Esophagus muscularis mucosa (tissue), 4 donors: ENCODE data around the gene CAMSAP2. TPM values are rescaled to one million over a fixed set of nuclear protein-coding genes. Genes with fewer than 3 reads are reported as not detected.
A peak's percentile ranks its signal among the peaks of the same experiment; 100 is the strongest.

Source experiments
- DNase-seq: peaks from one replicate; pipeline ENCODE4 v3.0.0-alpha.2; 2017; ENCODE audit errors: extremely low spot score
- H3K27ac ChIP-seq, 4 donors: fragments of 200-600 bp; sonication (generic); replicated peaks in 1 of 4; 1 replicate in 3 of 4; 2 replicates in 1 of 4; pipeline ENCODE4 v1.5.1; 2016 to 2019; ENCODE audit warnings: mild to moderate bottlenecking in 1 of 4
- H3K27me3 ChIP-seq, 4 donors: fragments of 200-600 bp; sonication (generic); one replicate each; pipeline versions ENCODE4 v1.5.1 to v1.6.0; 2016 to 2019
- H3K36me3 ChIP-seq, 4 donors: fragments of 200-600 bp; sonication (generic); one replicate each; pipeline ENCODE4 v1.5.1; 2016 to 2019
- H3K4me1 ChIP-seq, 4 donors: fragments of 200-600 bp; sonication (generic); one replicate each; pipeline ENCODE4 v1.5.1; 2016 to 2019
- H3K4me3 ChIP-seq, 4 donors: fragments of 200-600 bp; sonication (generic); 1 replicate in 2 of 4; 2 replicates in 2 of 4; pipeline ENCODE4 v1.5.1; 2016 to 2019; ENCODE audit warnings: mild to moderate bottlenecking in 4 of 4, moderate library complexity in 1 of 4
- H3K9me3 ChIP-seq, 4 donors: fragments of 200-600 bp; sonication (generic); 1 replicate in 3 of 4; 2 replicates in 1 of 4; pipeline ENCODE4 v1.5.1; 2016 to 2019
- CTCF ChIP-seq, 3 experiments: fragments of 200-600 bp in 2 of 3; fragments of 450-650 bp in 1 of 3; sonication (generic) in 2 of 3; IDR thresholded peaks; one replicate each; pipeline ENCODE4 v1.5.1; 2017 to 2019; ENCODE audit warnings: antibody characterized with exemption in 3 of 3, mild to moderate bottlenecking in 2 of 3, moderate library complexity in 1 of 3
- EP300 ChIP-seq: sonication (generic); formaldehyde crosslinking; IDR thresholded peaks from one replicate; pipeline ENCODE4 v1.6.1; 2017; ENCODE audit warnings: antibody characterized with exemption
- POLR2A ChIP-seq: fragments of 450-650 bp; IDR thresholded peaks from one replicate; pipeline ENCODE4 v1.6.1; 2017; ENCODE audit warnings: antibody characterized with exemption, moderate library complexity, mild to moderate bottlenecking, low read depth
- POLR2AphosphoS5 ChIP-seq, 2 donors: sonication (generic); formaldehyde crosslinking; IDR thresholded peaks; one replicate each; pipeline ENCODE4 v1.6.1; 2017; ENCODE audit warnings: antibody characterized with exemption in 2 of 2
- WGBS: methylation state at CpG from one replicate; pipeline ENCODE4 v1.1.5; 2018; 5-methylcytosine and 5-hydroxymethylcytosine counted together
- intact Hi-C: fragments of 100-400 bp; cut with DNase I; formaldehyde crosslinking; loops from one replicate; pipeline ENCODE4 v1.15.1; 2023
- total RNA-seq, 4 donors: library from RNA; depleted of rRNA; stranded (reverse); fragments of >200 nt; gene quantifications; one replicate each; pipeline versions ENCODE4 v1.1.0 to v1.2.1, GENCODE V29; 2016

CAMSAP2 gene
- total RNA-seq, result 10 to 100 TPM; 34.6 to 44.0 (median 38.4) TPM

- Histone ChIP-seq H3K4me3 (peak within 1 kb of the TSS; percentile 86 to 99 (median 94)), H3K36me3 (no peaks in the 10 kb centered on the region), H3K4me1 (peaks cover 19 to 38% (median 35%) of the 10 kb centered on the region in 4 donors), H3K27me3 (no peaks in the 10 kb centered on the region), H3K9me3 (no peaks in the 10 kb centered on the region), H3K27ac (peak within 1 kb of the TSS; percentile 99 to 100 (median 100))
- DNase-seq, result peak; percentile 97
- 9% methylated on average over 9 of the region's 33 CpGs for WGBS
- intact Hi-C loops, result loop anchor here (2.0 to 5.0 kb wide), 2 partner anchors 70 to 116 kb away; partner anchors contain the start of genes DDX59 and KIF14
- TF ChIP-seq CTCF (IDR thresholded peaks at IDR 0.05) (no peak), EP300 (no peak), POLR2A (no peak), POLR2AphosphoS5 (IDR thresholded peaks at IDR 0.05) (no peak)
Measured at GRCh38 chr1:200738327-200738948, at the start of gene CAMSAP2. CAMSAP2 (plus strand) TSS chr1:200738893; CDS start chr1:200739828, 935 bp downstream.

GRCh38 chr1:200692316-200692715 is 46.4 kb upstream of the CAMSAP2 start:
- H3K9me3 ChIP-seq, result no peaks in the 10 kb centered on the region
- intact Hi-C loops, result no loop called here

GRCh38 chr1:200693327-200693726 is 45.4 kb upstream of the CAMSAP2 start:
- Histone ChIP-seq H3K27me3 (no peaks in the 10 kb centered on the region), H3K4me3 (no peak overlapping the region), H3K27ac (no peak overlapping the region), H3K4me1 (no peaks in the 10 kb centered on the region), H3K36me3 (no peaks in the 10 kb centered on the region), H3K9me3 (no peaks in the 10 kb centered on the region)
- DNase-seq, result no peak
- TF ChIP-seq CTCF (IDR thresholded peaks at IDR 0.05) (no peak), EP300 (no peak), POLR2AphosphoS5 (IDR thresholded peaks at IDR 0.05) (no peak), POLR2A (no peak)
- intact Hi-C loops, result no loop called here

More at GRCh38 chr1:200692316-200692715, 46.4 kb upstream of the CAMSAP2 start:
- Histone ChIP-seq H3K4me1 (no peaks in the 10 kb centered on the region), H3K27ac (no peak overlapping the region), H3K36me3 (no peaks in the 10 kb centered on the region), H3K4me3 (no peak overlapping the region), H3K27me3 (no peaks in the 10 kb centered on the region)
- 94% methylated on average over 1 of the region's 1 CpG for WGBS
- TF ChIP-seq POLR2A (no peak), CTCF (IDR thresholded peaks at IDR 0.05) (no peak), EP300 (no peak), POLR2AphosphoS5 (IDR thresholded peaks at IDR 0.05) (no peak)
- DNase-seq, result no peak

GRCh38 chr1:200694738-200695137 is 44.0 kb upstream of the CAMSAP2 start:
- DNase-seq, result no peak
- TF ChIP-seq POLR2AphosphoS5 (IDR thresholded peaks at IDR 0.05) (no peak), EP300 (no peak), CTCF (IDR thresholded peaks at IDR 0.05) (no peak), POLR2A (no peak)
- Histone ChIP-seq H3K4me1 (no peaks in the 10 kb centered on the region), H3K4me3 (no peak overlapping the region), H3K27ac (no peak overlapping the region), H3K36me3 (no peaks in the 10 kb centered on the region), H3K27me3 (no peaks in the 10 kb centered on the region), H3K9me3 (no peaks in the 10 kb centered on the region)
- 64% methylated on average over 3 of the region's 3 CpGs for WGBS
- intact Hi-C loops, result no loop called here

GRCh38 chr1:200699871-200700270 is 38.8 kb upstream of the CAMSAP2 start:
- no peak for DNase-seq
- no peak for TF ChIP-seq CTCF (IDR thresholded peaks at IDR 0.05)
- TF ChIP-seq POLR2A, result no peak
- no peak for TF ChIP-seq EP300
- no peak for TF ChIP-seq POLR2AphosphoS5 (IDR thresholded peaks at IDR 0.05)

More at GRCh38 chr1:200699871-200700270, 38.8 kb upstream of the CAMSAP2 start:
- Histone ChIP-seq H3K9me3 (no peaks in the 10 kb centered on the region), H3K27me3 (no peaks in the 10 kb centered on the region), H3K27ac (no peak overlapping the region), H3K4me1 (no peaks in the 10 kb centered on the region), H3K36me3 (no peaks in the 10 kb centered on the region), H3K4me3 (no peak overlapping the region)
- WGBS, result 50% methylated on average over 1 of the region's 1 CpG
- intact Hi-C loops, result no loop called here
